Ishikawa (cell line): ENCODE results near the gene CTAG1B.

Experiments
- EGR1 ChIP-seq: IDR thresholded peaks from 2 replicates; pipeline ENCODE4 v1.6.1; 2012
- EP300 ChIP-seq: IDR thresholded peaks from 2 replicates; pipeline ENCODE4 v1.6.1; 2012; ENCODE audit warnings: borderline replicate concordance
- FOXM1 ChIP-seq: IDR thresholded peaks from 2 replicates; pipeline ENCODE4 v1.6.1; 2012; ENCODE audit warnings: low read depth, borderline replicate concordance
- TAF1 ChIP-seq: IDR thresholded peaks from 2 replicates; pipeline ENCODE4 v1.6.1; 2012; ENCODE audit warnings: low read depth, mild to moderate bottlenecking
- TCF12 ChIP-seq: IDR thresholded peaks from 2 replicates; pipeline ENCODE4 v1.6.1; 2012; ENCODE audit warnings: low read depth
- ZBTB7A ChIP-seq: IDR thresholded peaks from 2 replicates; pipeline ENCODE4 v1.6.1; 2012; ENCODE audit warnings: low read depth

DNA sequence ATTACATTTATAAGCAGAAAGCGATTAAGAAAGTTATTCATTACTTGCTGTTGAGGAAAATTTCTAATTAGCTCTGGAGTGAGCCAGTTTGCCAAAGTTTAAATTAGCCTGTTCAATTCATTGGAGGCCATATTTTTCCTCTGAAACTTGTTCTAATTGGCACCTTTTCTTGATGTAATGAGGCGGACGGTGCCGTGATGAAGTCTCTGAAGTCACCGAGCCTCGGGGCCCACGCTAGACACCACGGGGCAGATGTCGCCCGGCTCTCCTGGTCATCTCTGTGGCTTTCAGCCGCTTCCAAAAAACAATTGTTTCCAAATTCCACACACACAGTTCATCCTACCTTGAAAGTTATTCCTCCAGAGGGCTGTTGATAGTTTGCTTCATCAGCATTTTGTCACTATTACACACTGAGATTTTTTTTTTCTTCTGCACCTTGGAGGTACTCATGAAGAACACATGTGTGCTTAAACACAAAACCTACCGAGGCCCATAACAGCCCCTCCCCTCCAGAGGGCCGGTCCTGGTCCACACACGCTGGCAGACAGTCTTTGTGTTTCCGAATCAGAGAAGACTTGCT lies 38.2 kb upstream of the CTAG1B start:
- TF ChIP-seq TAF1: no peak
- no peak for TF ChIP-seq EP300
- no peak for TF ChIP-seq ZBTB7A
- TF ChIP-seq EGR1: no peak
- TF ChIP-seq TCF12: no peak
- no peak for TF ChIP-seq FOXM1
